Uterus (tissue), 2 donors: ENCODE results near the gene SHPK.

Experiments
- CTCF ChIP-seq, 4 experiments: fragments of 200-600 bp in 2 of 4; fragments of 450-650 bp in 2 of 4; sonication (generic) in 2 of 4; IDR thresholded peaks; one replicate each; pipeline ENCODE4 v1.5.1; 2016 to 2019; ENCODE audit warnings: antibody characterized with exemption in 4 of 4, mild to moderate bottlenecking in 2 of 4, moderate library complexity in 1 of 4
- POLR2A ChIP-seq, 2 donors: fragments of 450-650 bp; IDR thresholded peaks; one replicate each; pipeline ENCODE4 v1.6.1; 2016; ENCODE audit warnings: antibody characterized with exemption in 2 of 2, mild to moderate bottlenecking in 1 of 2, moderate library complexity in 1 of 2

DNA sequence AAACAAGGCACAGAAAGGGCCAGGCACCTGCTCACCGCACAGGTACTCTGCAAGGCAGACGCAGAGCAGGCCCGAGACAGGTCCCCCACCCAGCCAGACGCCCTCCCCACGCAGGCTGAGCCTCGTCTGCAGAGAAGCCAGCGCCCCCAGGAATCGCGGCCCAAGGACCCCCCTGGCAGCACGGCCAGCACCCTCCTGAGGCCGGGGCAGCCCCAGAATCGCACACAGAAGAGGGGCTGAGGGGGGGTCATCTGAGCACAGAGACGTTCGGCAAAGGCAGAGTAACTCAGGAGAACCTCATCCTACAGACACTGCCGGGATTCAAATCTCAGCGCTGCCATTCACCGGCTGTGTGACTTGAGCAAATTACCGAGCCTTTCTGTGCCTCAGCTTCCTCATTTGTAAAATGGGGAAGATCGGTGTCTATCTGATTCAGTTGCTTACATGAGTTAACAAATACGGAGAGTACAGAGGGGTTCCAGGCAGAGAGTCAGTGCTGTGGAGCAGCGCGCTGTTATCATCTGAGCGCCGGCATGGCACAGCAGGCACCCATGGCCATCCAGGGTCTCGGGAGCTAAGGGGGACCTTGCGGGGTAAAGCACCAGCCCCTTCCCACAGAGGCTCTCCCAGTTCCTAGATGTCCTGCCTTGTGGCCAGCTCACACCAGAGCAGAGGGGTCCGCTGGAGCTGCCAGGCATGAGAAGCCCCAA, 42.9 kb upstream of the SHPK start:
- TF ChIP-seq POLR2A (IDR thresholded peaks at IDR 0.05) (no peak), CTCF (IDR thresholded peaks at IDR 0.05) (no peak)
